Mucosa of descending colon (tissue), 3 donors: Measurements from ENCODE around the gene TMEM240. TPM values are rescaled to one million over a fixed set of nuclear protein-coding genes. Genes with fewer than 3 reads are reported as not detected.

Experiments used
- ATAC-seq: fragments of 200-7000 bp; cut with Tn5 transposase; one replicate; pipeline ENCODE4 v1.9.1; 2020; ENCODE audit warnings: mild to moderate bottlenecking, moderate library complexity
- DNase-seq, 3 donors: peaks; one replicate each; pipeline ENCODE4 v3.0.0-alpha.2; 2020
- H3K36me3 ChIP-seq: fragments of 200-600 bp; one replicate; pipeline ENCODE4 v1.8.0; 2021; ENCODE audit warnings: low read depth, mild to moderate bottlenecking
- H3K4me1 ChIP-seq: fragments of 200-600 bp; one replicate; pipeline ENCODE4 v1.8.0; 2021; ENCODE audit warnings: low read depth, mild to moderate bottlenecking
- H3K4me3 ChIP-seq: fragments of 200-600 bp; one replicate; pipeline ENCODE4 v1.8.0; 2021; ENCODE audit warnings: mild to moderate bottlenecking
- H3K9me3 ChIP-seq: fragments of 200-600 bp; one replicate; pipeline ENCODE4 v1.8.0; 2021; ENCODE audit warnings: mild to moderate bottlenecking
- intact Hi-C, 2 donors: fragments of 100-400 bp; cut with DNase I in 1 of 2; cut with micrococcal nuclease in 1 of 2; formaldehyde crosslinking; loops; one replicate each; pipeline versions ENCODE4 v1.11.0 to v1.11.1; 2022; cut with DNase I, micrococcal nuclease
- total RNA-seq, 3 donors: library from RNA; stranded (reverse); fragmentation: NEBNext Ultra II Directional in 2 of 3; extraction: Animal tissue kit (Norgen Biotek cat#: 25700) in 2 of 3; gene quantifications; one replicate each; pipeline versions ENCODE4 v1.2.1 to v1.2.4, GENCODE V29; 2021 to 2023
- TF ChIP-seq, protein P1 (sequence below): fragments of 200-600 bp; IDR thresholded peaks from one replicate; pipeline ENCODE4 v1.8.0; 2022; ENCODE audit warnings: antibody characterized with exemption, mild to moderate bottlenecking
- donor health status: DM: no; HTN: no; CAD: no; lungs with moderate emphysema.
- donor health status: DM: no; HTN: no; CAD: no.
- donor health status: DM: no; HTN: yes; CAD: no.

The TMEM240 gene
- total RNA-seq, 3 donors from 2014 or later: 1.5 to 12.2 TPM; not detected in 1

DNA sequence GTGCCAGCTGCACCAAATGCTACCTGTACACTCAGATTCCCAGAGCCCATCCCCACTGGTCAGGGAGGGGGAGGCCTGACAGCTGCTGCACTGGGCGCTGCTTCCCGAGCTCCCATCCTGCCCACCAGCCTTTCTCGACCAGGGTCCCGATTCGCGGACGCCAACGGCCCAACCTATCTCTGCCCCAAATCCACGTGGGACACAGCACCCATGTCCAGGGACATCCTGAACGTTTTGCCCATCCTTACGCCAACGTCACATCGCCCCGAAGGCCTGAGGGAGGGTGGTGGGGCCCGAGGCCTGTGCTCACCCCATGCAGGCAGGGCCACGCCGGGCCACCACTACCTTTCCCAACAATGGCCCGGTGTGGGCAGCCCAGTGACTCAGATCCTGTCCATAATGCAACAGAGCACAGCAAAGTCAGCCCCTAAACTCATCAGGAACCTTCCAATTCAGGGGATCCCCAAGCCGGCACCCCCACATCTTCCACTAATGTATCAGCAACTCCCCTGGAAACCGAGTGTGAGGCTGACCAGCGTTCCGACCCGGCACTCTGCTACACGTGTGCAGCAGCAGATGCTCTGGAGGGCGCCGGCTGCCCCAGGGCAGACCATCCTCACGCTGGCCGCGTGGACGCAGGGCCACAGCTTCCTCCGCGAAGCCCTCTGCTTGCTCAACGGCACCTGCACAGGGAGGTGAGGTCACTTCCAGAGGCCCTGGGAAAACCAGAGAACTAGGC, 11.3 kb upstream of the TMEM240 start:
- DNase-seq (no peak), ATAC-seq (no peak)
- H3K36me3 ChIP-seq: no peaks in the 10 kb centered on the region
- H3K4me3 ChIP-seq: no peak overlapping the region
- TF ChIP-seq, protein P1, sequence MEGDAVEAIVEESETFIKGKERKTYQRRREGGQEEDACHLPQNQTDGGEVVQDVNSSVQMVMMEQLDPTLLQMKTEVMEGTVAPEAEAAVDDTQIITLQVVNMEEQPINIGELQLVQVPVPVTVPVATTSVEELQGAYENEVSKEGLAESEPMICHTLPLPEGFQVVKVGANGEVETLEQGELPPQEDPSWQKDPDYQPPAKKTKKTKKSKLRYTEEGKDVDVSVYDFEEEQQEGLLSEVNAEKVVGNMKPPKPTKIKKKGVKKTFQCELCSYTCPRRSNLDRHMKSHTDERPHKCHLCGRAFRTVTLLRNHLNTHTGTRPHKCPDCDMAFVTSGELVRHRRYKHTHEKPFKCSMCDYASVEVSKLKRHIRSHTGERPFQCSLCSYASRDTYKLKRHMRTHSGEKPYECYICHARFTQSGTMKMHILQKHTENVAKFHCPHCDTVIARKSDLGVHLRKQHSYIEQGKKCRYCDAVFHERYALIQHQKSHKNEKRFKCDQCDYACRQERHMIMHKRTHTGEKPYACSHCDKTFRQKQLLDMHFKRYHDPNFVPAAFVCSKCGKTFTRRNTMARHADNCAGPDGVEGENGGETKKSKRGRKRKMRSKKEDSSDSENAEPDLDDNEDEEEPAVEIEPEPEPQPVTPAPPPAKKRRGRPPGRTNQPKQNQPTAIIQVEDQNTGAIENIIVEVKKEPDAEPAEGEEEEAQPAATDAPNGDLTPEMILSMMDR: no peak
- H3K4me1 ChIP-seq: no peaks in the 10 kb centered on the region
- intact Hi-C loops: no loop called here
- no peaks in the 10 kb centered on the region for H3K9me3 ChIP-seq

DNA sequence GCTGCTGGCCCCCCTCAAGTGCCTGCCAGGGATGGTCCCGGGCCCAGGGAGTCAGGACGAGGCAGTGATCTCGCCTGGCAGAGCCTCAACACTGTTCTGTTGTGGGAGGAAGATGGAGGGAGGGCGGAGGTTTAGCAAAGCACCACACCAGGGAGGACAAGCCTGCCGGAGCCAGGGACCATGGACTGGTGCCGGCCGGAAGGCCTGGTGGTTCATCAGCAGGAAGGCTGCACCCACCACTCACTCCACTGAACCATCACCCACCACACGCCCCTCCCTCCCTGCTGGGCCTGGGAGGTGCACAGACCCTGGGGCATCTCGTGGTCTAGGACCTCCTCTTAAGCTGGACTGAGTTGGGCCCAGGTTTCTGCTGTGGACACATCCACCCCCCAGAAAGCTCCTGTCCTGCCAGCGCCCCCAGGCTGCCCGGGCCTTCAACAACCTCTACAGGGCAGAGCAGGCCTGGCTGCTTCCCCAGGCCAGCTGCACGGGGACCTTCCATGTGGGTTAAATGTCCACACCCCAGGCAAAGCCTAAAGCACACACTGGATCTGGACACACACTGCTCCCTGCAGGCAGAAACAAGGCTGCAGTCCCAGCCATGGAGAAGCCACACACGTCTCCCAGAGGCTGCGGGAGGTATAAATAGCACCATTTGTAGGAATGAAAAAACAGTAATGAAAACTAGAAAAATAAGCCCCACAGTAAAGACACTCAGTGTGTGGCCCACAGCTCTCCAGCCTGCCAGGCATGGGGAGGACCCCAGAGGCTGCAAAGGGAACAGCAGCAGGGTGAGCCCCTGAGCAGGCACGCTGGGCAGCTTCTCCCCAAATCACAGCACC, 10.4 kb upstream of the TMEM240 start:
- ATAC-seq (peak; percentile 31), DNase-seq (no peak)
- TF ChIP-seq, protein P1: no peak
- Histone ChIP-seq H3K4me3 (no peak overlapping the region), H3K36me3 (no peaks in the 10 kb centered on the region), H3K4me1 (no peaks in the 10 kb centered on the region), H3K9me3 (no peaks in the 10 kb centered on the region)
- intact Hi-C loops: no loop called here

DNA sequence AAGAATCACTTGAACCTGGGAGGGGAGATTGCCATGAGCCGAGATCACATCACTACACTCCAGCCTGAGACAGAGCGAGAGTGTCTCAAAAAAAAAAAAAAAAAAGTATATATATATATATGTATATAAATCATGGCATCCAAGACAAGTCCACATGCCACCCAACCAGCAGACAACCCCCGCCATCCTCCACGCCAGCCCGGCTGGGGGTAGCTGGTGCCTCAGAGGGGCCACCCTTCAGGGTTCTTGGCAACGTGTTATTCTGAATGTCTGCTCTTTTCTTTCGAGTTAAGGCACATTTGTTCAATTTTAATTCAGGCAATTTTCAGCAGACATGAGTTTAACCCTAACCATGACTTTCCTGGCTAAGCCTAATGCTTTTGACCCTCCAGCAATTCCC, 9.7 kb upstream of the TMEM240 start:
- no peaks in the 10 kb centered on the region for H3K4me1 ChIP-seq
- H3K9me3 ChIP-seq: no peaks in the 10 kb centered on the region
- DNase-seq: no peak
- no peaks in the 10 kb centered on the region for H3K36me3 ChIP-seq
- TF ChIP-seq, protein P1: no peak
- H3K4me3 ChIP-seq: no peak overlapping the region
- ATAC-seq: no peak
- intact Hi-C loops: no loop called here

DNA sequence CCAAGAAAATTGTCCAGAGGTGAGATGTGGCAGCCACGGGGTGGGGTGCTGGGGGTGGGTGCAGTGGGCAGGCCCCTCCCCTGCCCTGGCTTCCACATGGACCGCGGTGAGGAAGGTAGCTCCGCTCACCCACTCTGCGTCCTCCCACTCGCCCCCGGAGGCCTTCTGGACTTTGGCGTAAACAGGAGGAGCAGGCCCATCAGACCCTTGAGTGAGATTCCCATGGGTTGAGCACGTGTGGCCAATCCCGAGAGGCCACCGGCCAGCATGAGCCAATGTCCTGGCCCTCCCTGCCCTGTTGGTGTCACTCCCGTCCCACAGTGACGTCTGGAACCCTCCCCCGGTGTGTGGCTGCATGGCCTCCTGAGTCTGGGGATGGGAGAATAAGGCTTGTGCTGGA, 8.2 kb upstream of the TMEM240 start:
- ATAC-seq (no peak), DNase-seq (no peak)
- Histone ChIP-seq H3K9me3 (no peaks in the 10 kb centered on the region), H3K4me3 (no peak overlapping the region), H3K36me3 (no peaks in the 10 kb centered on the region), H3K4me1 (no peaks in the 10 kb centered on the region)
- TF ChIP-seq, protein P1: no peak
- intact Hi-C loops: no loop called here

DNA sequence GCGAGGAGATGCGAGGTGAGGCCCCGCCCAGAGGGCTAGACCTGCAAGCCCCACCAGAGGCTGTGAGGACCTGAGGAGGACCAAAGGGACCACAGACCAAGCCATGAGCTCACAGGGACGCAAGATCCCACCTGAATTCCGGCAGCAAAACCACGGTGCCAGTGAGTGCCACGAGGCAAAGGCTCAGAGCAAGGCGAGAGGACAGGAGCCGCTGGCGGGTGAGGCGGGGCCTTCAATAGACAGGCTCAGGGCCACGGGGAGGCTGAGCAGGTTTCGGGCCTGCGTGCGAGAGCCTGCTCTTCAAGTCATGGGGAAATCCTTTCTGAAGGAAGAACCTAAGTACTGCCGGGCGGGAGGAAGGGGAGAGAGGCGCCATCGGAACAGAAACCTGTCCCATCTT, 7.1 kb upstream of the TMEM240 start:
- TF ChIP-seq, protein P1: no peak
- intact Hi-C loops: no loop called here
- ATAC-seq (no peak), DNase-seq (no peak)
- Histone ChIP-seq H3K36me3 (no peaks in the 10 kb centered on the region), H3K4me1 (no peaks in the 10 kb centered on the region), H3K9me3 (no peaks in the 10 kb centered on the region), H3K4me3 (no peak overlapping the region)
